Retinal pigment epithelial cell (primary cell): ENCODE data around the gene DHX57.
"Not testable (repeated sequence)": the region's sequence is repeated elsewhere in the genome, so short reads cannot be mapped to it uniquely, and the experiment has no call there.

Source experiments
- DNase-seq: peaks from one replicate; pipeline ENCODE4 v3.0.0-alpha.2; 2010; ENCODE audit warnings: low read depth
- H3K4me3 ChIP-seq: 2 replicates; pipeline ENCODE4 v1.5.1; 2011; ENCODE audit warnings: mild to moderate bottlenecking, low read length, control low read depth, moderate library complexity
- CTCF ChIP-seq: conservative IDR thresholded peaks from 2 replicates; pipeline ENCODE4 v1.5.1; 2011; ENCODE audit warnings: low read depth, low read length, control low read depth, inconsistent platforms

The DHX57 gene

GRCh38 chr2:38835990-38836389, 39.7 kb downstream of the DHX57 start:
- DNase-seq: no peak
- no peak for TF ChIP-seq CTCF

DNA sequence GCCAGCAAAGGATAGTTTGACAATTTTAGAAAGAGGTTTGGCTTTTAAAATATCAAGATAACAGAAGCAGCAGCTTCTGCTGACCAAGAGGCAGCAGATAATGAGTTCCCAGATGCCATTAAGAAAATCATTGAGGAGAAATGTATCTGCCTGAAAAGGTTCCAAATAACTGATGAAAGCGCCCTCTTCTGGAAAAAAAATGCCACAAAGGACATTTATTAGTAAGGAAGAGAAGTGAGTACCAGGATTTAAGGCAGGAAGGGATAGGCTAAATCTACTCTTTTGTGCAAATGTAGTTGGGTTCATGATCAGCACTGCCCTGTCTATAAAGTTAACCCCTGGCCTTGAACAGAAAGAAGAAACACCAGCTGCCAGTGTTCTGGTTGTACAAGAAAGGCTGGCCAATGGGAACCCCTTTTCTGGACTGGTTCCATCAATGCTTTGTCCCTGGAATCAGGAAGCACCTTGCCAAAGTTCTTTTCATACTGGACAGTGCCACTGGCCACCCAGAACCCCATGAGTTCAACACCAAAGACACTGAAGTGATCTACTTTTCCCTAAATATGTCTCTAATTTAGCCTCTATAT, 40.6 kb downstream of the DHX57 start:
- no peak overlapping the region for H3K4me3 ChIP-seq
- no peak for DNase-seq
- TF ChIP-seq CTCF: peak; percentile 49

More at GRCh38 chr2:38835990-38836389, 39.7 kb downstream of the DHX57 start:
- no peak overlapping the region for H3K4me3 ChIP-seq

- no peak for TF ChIP-seq CTCF
- no peak for DNase-seq
- no peak overlapping the region for H3K4me3 ChIP-seq
These were observed 45.1 kb downstream of the DHX57 start for GRCh38 chr2:38830526-38831159.

DNA sequence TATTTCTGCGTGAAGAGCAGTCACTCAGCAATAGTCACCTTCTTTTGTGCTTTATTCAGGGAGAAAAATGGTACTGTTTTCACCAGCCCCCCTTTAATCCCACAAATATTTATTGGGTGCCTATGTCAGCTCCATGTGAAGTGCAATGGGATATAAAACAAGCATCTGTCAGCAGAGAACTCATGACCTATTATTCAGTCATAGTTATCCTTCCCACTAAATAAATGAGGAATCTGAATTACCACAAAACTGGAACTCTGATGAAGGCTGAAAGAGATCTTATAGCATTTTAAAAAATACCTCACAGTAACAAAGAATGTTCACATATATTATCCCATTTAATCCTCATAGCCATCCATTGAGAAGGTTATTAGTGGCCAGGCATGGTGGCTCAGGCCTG, 45.8 kb downstream of the DHX57 start:
- no peak for DNase-seq
- no peak overlapping the region for H3K4me3 ChIP-seq
- TF ChIP-seq CTCF: no peak

DNA sequence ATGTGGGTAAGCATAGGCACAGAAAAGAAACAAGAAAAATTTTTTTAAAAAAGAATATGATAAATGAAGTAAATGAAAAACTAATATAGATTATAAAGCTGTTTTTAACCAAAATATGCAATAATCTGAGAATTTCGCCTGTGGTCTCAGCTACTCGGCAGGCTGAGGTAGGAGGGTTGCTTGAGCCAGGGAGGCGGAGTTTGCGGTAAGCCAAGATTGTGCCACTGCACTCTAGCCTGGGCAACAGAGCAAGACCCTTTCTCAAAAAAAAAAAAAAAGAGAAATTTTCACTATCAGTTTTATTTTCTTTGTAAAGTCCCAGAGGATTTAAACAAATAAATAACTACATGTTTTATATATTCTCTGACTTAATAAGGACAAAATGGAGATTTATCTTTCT, 47.3 kb downstream of the DHX57 start:
- DNase-seq: no peak
- no peak overlapping the region for H3K4me3 ChIP-seq
- TF ChIP-seq CTCF: no peak

DNA sequence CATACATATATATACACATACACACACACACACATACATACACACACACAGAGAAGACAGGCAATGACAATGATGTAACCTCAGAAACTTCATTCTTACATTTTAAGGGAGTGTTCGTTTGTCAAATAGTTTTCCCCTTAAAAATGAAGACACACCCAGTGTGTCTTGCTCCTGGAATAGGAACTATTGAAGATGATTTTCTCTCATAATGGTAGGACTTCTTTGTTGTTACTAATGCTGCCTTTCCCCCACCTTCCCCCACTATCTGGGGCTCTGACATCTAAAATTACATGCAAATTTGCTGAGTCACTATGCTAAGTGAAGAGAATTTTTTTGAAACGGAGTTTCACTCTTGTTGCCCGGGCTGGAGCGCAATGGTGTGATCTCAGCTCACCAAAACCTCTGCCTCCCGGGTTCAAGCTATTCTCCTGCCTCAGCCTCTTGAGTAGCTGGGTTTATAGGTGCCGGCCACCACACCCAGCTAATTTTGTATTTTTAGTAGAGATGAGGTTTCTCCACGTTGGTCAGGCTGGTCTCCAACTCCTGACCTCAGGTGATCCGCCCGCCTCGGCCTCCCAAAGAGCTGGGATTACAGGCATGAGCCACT, 48.1 kb downstream of the DHX57 start:
- not testable (repeated sequence) for DNase-seq, H3K4me3 ChIP-seq

DNA sequence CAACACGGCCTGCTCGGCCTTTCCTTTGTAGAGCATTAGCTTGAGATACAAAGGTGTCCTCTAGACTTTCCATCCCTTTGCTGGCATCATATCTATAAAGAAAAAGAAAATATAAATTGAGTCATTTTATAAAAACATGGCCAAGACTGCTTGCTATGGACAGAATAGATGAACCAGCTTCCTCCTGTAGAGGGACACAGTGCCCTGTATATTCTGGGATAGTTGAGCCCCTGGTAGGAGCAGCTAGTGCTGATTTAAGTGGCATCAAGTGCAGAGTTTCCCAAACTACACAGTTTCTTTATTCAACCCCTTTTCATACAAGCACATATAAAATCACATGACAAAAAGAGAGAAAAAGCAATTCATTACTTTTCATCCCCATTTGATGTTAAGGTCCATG, 49.8 kb downstream of the DHX57 start:
- no peak for TF ChIP-seq CTCF
- no peak overlapping the region for H3K4me3 ChIP-seq
- no peak for DNase-seq
